ENCODE measurements around the gene WWOX.

Gene WWOX

DNA sequence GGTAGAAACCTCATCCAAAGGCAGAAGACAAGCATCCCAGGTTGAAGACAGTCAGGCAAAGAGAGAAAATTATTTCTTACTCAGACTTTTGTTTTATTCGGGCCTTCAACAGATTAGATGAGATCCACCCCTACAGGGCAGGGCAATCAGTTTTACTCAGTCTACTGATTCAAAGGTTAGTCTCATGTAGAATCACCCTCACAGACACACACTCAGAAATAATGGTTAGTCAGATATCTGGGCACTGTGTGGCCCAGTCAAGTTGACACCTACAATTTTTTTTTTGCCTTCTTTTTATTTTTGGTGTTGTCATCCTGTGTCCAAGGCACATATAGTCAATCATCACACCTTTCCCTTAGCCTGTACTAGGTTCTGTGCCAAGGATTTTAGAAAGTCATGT is 729.8 kb downstream of the WWOX start:
- DNase-seq, result no peak

DNA sequence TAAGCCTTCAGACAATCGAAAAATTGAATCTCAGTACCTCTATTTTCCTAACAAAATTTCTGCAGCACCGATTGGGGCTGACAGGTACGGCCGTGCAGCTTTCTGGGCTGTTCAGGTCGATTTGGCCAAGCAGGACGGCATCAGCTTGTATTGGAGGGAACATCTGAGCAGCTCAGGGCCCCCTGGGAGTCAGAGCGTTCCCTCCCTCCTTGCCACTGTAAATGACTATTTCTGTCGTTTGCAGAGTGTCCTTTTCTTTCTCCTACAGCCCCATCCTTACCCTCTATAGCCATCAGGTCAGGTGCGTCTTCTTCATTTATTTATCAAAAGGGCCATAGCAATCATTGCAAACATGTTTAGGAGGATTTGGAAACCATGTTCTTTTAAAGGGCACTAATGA is 731.1 kb downstream of the WWOX start:
- DNase-seq, result no peak

DNA sequence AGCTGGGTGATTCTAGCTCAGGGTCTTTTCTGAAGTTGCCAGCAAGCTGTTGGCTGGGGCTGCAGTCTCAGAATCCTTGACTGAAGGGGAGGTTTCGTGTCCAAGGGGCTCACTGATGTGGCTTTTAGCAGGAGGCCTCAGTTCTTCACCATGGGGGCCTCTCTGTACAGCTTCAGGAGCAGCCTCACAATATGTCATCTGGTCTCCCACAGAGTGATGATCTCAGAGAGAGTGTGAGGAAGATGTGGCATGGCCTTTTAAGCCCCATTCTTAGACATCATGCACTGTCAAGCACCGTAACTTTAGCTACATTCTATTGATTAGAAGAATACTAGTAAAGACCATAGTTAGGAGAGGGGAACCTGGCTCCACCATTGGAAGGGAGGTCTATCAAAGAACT is 732.6 kb downstream of the WWOX start:
- DNase-seq, result no peak

DNA sequence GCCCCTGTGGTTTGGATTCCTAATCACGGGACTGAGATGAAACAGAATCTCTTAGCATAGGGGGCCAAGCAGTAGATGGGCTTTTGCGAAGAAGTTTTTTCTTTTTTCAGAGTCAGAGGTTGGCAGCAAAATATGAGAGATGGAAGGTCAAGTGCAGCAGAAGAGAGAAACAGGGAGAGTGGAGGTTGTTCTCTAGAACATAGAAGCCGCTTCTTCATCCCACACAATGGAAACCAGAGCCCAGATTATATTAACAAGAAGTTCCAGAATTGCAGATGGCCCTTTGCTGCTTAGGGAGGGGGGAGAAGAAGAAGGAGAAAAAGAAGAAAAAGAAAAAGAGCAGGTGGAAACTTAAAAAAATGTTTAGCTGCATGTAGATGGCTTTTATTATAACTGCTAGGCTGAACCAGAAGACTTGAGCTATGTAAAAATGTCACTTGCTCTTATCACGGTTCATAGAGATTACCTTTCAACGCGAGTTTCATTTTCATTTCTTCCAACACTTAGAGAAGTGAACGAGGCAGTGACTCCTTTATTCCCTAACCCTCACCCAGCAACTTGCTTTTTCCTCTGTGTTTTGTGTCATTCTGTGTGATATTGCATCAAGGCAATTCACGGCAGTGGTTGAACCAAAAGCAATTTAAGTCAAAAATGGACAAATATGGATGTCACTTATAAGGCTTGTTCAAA is 737.5 kb downstream of the WWOX start:
- peak; percentile 9 for DNase-seq

DNA sequence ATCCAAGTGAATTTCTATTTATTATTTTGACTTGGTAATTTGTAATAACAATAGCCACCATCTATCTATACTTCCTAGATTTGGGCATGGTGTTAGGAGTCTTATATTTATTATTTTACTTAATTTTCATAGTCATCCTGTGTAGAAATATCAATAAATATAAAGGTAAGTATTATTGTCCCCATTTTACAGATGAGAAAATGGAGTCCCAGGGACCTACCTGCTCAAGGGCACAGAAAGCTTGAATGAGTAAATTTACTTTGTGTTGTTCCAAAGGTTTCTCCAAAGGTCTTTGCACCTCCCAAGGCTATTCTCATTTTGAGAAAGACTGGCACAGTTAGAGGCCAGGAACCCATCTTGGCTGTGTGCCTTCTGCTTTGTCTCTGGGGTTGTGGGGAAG is 738.3 kb downstream of the WWOX start:
- DNase-seq, result no peak

DNA sequence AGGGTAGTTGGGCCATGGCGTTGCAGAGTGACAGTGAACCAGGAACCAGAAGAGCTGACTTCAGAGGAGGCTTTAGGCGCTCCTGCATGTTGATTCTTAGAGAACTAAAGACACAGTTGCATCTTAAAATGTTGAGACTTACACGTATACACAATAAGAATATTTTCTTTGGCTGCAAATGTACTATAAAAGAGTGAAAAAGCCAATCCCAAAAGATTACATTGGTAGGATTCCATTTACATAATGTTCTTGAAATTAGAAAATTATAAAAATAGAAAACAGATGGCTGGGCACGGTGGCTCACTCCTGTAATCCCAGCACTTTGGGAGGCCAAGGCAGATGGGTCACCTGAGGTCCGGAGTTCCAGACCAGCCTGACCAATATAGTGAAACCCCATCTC is 738.8 kb downstream of the WWOX start:
- DNase-seq, result no peak

DNA sequence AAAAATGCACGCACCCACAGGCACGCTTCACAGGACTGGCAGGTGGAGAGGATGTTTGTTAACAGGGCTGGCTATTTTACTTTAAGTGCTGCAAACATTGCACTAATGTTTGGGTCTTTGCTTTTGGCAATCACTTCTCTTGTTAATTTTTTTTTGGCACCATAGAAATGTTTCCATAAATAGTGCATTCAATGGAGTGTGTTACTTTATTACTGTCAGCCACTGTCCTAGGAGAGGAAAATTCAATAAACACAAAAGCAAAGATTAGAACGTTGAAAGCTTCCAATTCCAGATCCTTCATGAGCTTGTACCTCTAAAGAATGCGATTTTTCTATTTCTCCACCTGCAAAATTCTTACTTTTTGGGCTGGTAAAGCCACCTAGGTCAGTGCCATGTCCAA is 743.5 kb downstream of the WWOX start:
- DNase-seq, result no peak

DNA sequence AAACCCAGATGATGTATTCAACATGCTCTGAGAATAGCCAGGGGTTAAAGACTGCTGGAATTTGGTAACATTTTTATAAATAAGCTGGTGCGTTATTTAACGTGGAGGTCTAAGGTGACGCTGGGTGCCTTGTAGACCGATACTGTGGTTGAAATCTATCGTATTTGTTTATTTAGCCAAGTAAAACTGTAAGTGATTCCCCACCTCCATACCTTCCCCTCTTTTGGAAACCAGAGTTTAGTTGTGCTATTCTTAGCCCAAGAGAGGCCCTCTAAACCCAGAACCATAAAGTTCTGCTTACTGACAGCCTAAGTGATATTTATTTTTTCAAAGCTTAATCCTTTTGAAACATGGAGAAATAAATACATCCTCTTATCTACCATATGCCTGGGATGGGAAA is 744.5 kb downstream of the WWOX start:
- DNase-seq, result no peak

DNA sequence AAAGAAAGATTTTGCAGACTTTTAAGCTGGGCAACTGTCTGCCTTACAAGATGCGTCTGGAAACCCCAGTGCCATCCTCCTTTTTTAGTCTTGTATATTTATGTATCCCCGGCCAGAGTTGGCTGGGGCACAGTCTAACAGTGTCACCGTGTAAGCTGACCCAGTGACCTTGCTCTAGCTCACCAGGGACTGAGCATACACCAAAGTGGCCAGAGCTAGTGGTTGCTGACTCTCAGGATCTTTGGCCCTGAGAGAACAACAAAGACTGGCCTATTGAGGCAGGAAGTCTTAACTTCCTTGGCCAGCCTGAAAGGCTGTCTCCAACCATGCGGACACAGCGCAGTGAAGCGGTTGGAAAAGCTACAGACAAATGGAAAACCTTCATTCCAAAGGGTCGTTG is 745.2 kb downstream of the WWOX start:
- no peak for DNase-seq

DNA sequence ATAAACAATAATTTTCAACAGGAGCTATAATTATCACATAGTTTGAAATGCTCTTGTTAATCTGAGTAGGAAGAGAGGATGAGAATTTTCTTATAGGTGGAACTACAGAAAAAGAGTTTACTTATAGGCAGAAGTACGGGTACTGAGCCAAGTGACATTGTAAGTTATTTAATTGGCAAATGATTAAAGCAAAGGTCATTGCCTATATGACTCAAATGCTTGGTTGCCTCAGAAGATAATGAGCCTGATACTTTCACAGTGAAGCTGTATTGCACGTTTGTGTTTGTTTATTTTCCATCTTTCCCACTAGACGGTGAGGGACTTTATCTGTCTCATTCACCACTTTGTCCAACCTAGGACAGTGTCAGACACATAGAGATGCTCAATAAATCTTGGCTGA is 751.8 kb downstream of the WWOX start:
- no peak for DNase-seq

DNA sequence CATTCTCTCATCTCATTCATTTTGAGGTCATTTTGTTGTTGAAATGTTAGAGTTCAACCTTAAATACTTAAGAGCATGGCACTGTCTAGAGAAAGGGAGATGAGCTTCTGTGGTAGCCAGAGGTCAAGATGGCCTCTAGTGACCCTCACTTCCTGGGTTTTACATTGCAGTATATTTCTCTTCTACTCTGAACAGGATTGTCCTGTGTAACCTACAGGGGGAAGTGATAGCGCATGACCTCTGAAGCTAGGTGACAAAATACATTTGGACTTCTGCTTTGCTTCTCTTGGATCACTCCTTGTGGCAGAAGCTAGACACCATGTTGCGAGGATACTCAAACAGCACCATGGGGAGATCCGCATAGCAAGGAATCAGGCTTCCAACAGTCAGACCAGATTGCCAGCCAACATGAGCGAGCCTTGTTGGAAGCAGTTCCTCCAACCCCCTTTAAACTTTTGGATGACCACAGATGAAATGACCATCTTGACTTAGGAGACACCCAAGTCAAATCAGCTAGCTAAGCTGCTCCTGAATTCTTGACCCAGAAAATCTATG is 752.7 kb downstream of the WWOX start:
- no peak for DNase-seq

DNA sequence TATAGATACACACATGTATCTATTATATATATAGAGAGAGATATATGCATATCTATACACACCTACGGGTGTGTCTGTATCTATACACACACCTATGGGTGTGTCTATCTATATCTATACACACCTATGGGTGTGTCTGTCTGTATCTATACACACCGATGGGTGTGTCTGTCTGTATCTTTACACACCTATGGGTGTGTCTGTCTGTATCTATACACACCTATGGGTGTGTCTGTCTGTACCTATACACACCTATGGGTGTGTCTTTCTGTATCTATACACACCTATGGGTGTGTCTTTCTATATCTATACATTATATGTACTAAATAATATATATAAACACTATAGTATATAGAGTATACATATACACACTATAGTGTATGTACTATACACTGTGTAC is 762.6 kb downstream of the WWOX start:
- no peak for DNase-seq

DNA sequence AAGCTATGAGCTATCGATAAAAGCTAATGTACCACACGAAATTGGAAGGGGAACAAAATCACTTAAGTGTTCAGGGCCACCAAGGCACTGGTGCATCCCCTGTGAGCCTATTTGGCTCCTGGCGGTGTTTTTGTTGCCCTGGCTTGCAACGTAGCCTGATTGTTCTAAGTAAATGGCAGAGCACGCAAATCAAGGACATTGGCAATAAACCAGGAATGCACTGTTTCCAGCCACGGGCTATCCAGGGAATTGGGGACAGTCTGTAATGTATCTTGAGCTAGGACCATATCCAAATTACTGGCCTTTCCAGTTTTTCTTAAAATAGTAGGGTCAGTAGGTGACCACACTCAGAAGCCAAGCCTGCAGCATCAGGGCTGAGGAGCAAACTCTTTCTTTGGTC is 767.1 kb downstream of the WWOX start:
- DNase-seq, result no peak

DNA sequence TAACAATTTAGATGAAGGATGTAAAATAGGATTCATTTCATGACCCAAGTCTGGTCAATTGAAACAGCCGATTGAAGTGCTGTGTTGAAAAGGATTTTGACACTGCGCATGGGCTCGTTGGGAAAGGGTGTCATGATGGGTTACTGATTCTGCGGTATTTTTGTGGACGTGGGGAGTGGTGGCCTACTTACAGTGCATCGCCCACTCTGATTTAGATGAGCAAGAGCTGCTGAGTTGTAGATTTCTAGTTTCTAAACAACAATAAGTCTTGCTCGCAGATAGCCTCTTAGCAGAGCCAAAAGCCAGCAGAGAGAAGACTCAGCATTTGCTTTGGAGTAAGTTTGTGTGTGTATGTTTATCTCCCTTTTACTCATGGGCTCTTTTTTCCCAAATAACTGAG is 770.0 kb downstream of the WWOX start:
- peak; percentile 7 for DNase-seq

DNA sequence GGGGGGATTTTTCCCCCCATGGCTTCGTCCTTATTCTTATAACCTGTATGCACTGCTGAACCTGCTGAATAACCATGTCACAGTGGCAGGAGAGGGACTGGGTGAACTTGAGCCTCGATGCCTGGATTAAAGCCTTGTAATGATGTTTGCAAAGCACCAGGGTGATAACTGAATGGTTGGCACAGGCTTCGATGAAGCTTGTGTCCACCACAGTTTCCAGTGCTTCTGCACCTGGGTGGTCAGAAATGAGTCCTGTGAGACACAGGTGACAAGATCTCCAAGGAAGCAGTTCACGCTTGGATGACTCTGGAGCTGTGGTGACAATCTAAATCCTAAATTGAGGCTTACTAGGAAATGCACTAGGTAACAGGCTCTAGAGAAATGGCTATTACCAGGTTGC is 771.8 kb downstream of the WWOX start:
- no peak for DNase-seq

DNA sequence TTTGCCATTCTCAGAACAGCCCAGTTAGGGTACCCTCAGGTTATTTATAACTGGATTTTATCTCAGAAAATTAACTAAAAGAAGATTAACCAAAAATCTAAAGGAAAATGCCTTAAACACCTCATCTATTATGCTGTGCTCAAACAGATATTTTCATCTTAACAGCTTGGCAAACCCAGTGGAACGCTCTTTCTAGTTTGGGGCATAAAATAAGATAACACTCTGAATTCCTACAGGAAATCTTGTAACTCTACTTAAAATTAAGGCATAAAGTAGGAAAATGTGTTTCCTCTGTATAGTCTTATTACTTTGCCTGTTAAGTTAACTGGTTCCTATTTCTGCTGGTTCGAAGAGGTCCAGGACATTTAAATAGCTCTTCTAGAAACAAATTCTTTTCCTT is 777.2 kb downstream of the WWOX start:
- DNase-seq, result no peak

DNA sequence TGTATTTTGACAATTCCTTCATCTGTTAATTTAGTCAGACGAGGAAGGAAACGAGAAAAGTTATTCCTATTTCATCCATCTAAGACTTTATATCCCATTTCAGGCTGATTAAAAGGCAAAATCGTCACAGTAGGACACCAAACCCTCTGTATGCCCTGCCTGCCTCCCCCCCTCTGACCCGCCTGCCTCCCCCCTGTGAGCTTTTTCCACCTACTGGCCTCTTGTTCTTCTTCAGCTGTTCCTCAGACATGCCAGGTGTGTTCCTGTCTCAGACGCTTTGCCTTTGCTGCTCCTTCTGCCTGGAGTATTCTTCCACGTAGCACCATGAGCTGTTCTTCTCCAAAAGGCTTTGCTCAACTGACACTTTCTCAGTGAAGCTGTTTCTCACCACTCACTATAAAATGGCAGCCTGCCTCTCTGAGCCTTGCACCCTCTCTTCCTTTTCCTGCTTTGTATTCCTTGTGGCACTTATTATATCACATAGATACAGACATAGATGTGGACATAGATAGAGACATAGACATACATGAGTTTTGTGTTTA is 777.7 kb downstream of the WWOX start:
- no peak for DNase-seq

DNA sequence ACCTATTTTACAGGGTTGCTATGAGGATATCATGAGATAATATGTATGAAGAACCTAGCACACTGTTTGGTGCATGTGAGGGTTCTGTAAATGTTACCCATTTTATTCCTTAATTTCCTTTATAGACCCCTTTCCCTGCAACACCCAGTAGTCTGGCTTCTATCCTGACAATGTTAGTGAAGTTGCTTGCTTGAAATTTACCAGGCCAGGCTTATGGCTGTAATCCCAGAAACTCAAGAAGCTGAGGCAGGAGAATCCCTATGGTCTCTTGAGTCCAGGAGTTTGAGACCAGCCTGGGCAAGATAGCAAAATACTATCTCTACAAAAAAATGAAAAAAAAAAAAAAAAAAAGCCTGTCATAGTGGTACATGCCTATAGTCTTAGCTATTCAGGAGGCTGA is 779.1 kb downstream of the WWOX start:
- DNase-seq, result no peak

DNA sequence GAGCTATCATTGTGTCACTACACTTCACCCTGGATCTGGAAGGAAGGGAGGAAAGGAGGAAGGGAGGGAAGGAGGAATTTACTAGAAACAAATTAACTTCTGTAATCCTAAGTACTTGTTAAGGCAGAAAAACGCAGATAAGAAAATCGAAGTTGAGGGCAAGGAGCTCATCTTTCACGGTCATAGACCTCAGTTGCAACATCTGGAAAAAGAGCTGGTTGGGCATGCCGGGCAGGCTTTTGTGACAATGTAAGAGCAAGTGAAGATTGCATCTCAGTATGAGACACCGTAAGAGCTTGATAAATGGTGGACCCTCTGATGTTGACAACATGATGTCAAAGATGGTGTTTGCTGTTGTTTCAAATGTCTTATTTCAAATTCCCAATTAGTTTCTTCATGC is 779.6 kb downstream of the WWOX start:
- no peak for DNase-seq

DNA sequence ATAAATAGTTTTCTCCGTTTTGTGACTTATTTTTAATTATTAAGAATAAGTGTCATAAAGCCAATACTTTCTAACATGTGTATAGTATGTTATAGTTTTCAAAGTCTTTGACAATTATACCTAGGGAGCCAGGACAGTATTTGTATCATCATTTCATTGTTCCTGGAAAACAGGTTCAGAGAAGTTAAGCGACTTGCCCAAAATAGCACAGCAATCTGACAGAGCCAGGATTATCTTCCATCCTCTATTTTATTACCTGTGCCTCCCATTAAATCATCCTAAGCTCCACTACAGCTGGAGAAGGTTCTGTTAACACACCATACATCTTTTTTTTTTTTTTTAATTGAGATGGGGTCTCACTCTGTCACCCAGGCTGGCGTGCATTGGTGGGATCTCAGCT is 782.7 kb downstream of the WWOX start:
- no peak for DNase-seq

DNA sequence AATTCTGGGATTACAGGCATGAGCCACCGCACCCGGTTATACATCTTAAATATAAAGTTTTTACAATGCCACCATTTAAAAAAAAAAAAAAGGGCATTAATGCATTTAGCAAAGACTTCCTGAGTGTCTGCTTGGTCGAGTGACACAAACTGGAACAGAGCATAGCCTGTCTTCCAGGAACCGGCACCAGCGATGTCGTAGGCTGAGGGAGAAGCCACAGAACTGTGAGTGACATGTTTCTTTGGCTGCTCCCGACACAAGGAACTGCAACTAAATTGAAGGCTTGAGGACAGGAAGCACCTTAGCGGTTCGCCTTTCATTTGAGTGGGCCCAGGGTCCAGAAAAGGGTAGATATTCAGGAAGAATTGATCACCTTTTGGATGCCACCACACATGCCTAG is 783.3 kb downstream of the WWOX start:
- DNase-seq, result no peak

DNA sequence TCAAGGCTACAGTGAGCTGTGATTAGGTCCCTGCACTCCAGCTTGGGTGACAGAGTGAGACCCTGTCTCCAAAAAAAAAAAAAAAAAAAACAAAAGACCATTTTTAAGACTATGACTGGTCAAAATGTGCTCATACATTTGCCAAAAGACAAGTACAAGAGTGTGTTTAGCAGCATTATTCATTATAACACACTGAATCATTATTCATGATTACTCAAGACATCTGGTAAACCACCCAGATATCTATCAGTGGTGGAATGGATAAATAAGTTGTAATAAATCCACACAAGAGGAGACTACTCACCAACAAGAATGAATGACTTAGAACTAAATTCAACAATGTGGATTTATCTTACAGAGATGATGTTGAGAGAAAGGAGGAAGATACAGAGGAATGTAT is 784.8 kb downstream of the WWOX start:
- DNase-seq, result no peak

DNA sequence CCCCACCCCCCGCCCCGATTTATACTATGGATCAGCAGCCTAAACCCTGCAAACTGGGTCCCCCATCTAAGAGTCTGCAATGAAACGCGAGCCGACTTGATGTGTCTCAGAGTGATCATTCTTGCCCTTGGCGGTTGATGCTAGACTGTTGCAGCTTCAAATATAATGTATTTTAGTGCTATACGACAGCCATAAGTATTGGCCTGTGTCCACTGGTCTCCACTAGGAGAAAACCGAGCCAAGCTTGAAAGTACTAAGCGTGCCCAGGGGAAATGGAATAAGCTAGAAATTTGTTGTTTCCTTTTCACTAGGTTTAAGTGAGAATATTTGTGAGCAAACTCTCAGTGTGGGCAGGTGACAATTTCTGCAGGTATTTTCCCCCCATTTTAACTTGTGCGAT is 789.9 kb downstream of the WWOX start:
- no peak for DNase-seq

DNA sequence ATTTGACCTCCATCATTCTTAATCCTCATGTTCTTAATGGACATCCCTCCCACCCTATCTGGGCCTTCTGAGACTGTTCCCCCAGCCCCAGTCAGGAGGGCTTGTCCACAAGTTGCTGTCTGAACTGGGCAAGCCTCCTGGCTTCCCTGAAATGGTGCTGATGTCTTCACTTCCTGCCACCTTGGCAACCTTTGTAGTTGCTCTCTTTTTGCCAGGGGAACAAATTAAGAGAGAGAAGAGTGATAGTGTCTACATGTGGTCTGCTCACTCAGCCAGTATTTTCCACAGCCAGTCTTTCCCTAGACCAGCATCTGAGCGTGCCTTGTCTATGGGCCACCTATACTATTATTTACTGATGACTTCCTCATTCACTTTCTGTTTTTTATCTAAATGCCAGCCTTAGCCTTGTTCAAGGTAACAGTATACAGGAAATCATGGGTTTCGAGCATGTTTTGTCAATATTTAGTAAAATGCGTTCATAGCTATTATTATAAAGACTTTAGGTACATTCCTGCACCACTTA is 791.0 kb downstream of the WWOX start:
- peak; percentile 50 for DNase-seq

Measured in CD4-positive, alpha-beta T cell treated with Interleukin-10 for 1 hour (primary cell).